ENCODE data around the gene IGFBP6.
"Not testable (repeated sequence)": the region's sequence is repeated elsewhere in the genome, so short reads cannot be mapped to it uniquely, and the experiment has no call there.

Gene IGFBP6

GRCh38 chr12:53096089-53096741 lies 1.3 kb upstream of the IGFBP6 start:
- DNase-seq (ENCODE audit: low read depth, low spot score), result no peak

DNA sequence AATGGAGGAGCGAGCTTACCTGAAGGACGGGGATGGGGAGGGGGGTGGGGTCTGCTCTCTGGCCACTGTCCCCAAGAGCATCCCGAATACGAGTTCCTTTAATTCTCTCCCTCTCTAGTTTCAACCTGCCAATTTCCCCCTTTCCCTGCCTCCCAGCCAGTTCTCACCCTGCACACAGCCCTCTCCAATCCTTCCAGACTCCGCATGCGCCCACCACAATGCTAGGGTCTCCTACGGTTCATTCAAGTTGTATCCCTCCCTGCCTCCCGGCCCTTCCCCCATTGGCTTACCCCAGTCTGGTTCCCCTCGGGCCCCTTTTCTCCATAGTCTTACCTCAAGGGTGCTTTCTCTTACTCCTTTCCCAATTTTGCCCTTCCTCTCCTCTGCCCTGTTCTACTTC lies 708 bp upstream of the IGFBP6 start:
- DNase-seq (ENCODE audit: low read depth, low spot score), result no peak

DNA sequence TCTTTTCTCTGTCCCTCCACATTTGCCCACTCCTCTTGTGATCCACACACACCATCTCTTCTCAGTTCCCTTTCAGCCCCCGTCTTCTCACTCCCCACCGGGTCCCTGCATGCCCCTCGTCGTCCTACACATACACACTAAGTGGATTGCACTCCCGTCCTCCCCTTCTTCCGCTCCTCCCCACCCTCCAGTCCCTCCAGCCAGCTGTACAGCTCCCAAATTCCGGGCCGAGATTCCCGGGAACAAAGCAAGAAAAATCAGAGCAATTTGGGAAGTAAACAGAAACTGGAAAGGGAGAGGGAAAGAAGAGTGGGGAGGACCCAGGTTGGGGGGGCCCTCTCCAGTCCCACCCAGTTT lies 282 bp upstream of the IGFBP6 start:
- DNase-seq (ENCODE audit: low read depth, low spot score), result no peak

DNA sequence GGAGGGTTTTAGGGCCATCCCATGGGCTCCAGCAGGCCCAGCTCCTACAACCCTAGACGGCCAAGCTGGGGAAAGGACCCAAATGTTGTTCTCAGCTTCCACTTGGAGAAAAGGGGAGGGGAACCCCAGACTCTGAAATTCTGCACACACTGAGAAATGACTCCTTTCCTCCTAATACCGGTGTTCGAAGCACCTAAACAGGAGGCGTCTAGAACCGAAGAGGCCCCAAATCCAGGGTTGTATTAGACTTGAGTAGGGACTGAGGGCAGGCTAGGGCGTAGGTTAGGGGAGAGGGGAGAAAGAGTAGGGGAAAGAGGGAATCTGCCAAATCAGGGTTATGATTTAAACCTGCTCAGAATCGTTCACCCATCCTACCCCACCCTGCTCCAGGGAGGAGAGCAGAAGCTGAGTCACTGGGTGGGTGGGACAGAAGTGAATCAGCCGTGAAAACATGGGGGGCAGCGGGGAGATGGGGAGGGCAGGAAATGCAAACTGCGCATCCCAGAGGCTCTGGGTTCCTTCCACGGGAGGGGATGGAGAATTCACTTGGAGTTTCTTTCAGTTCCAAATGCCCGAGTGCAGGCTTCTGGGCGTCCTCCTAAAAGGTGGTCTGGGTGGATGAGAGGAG lies 1.0 kb downstream of the IGFBP6 start:
- DNase-seq (ENCODE audit: low read depth, low spot score), result no peak

DNA sequence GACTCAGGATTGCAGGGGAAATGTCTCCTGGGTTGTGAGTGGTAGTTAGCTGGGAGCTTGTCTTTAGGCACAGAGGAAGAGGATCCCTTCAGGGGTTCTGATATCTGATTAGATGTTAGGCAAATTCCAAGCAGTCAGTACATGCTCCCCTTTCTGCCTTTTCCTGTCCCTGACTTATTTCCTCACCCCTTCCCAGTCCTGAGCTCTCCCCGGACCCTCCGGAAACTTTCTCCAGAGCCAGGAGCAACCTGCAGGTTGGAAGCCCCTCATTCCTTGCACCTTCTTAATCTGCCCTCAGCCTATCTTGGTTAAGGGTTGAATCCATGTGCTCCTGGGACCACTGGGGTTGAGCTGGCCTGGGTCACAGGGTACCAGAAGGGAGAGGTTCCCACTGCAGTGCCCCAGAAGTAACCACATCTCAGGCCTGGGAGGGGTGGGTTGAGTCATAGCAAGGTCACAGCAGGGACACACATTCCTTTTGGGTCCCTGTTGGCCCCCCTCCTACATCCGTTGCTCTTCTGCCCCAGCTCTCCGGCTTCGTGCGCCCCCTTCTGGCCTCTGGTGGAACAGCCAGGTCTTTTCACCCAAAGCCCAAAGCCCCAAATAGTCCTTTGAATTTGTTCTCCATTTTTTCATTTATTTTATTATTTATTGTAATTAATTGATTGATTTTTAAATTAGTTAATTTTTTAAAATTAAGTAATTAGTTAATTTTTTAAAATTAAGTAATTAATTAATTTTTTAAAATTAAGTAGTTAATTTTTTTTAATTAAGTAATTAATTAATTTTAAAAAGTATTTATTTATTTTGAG lies 1.8 kb downstream of the IGFBP6 start:
- no peak for DNase-seq (ENCODE audit: low read depth, low spot score)

- DNase-seq (ENCODE audit: low read depth, low spot score), result no peak
Observed at GRCh38 chr12:53100466-53101151, 3.1 kb downstream of the IGFBP6 start.

GRCh38 chr12:53101266-53101665 lies 3.8 kb downstream of the IGFBP6 start:
- DNase-seq (ENCODE audit: low read depth, low spot score), result no peak

DNA sequence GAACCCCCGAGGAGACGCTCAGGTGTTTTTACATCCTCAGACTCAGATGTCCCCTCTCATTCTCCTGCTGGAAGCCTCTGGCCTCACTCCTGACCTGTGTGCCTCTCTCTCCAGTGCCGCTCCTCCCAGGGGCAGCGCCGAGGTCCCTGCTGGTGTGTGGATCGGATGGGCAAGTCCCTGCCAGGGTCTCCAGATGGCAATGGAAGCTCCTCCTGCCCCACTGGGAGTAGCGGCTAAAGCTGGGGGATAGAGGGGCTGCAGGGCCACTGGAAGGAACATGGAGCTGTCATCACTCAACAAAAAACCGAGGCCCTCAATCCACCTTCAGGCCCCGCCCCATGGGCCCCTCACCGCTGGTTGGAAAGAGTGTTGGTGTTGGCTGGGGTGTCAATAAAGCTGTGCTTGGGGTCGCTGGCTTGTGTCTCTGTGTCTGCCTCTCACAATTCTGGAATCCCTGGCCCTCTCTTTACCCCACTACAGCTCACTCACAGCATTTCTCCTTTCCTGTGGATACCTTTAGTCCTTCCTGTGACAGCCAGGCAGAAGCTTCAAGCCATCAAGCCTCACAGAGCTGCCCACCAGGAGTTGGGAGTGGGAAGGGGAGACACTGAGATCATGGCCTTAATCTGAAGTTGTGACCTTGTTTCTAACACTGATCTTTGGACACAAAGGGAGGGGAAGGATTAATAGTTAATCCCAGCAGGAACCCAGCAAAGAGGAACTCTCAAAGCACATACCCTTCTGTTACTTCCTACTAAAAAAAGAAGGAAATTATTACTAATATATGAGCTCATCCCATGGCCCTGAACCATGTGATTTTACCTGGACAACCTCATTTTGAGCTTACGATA lies 4.7 kb downstream of the IGFBP6 start:
- DNase-seq (ENCODE audit: low read depth, low spot score), result no peak

DNA sequence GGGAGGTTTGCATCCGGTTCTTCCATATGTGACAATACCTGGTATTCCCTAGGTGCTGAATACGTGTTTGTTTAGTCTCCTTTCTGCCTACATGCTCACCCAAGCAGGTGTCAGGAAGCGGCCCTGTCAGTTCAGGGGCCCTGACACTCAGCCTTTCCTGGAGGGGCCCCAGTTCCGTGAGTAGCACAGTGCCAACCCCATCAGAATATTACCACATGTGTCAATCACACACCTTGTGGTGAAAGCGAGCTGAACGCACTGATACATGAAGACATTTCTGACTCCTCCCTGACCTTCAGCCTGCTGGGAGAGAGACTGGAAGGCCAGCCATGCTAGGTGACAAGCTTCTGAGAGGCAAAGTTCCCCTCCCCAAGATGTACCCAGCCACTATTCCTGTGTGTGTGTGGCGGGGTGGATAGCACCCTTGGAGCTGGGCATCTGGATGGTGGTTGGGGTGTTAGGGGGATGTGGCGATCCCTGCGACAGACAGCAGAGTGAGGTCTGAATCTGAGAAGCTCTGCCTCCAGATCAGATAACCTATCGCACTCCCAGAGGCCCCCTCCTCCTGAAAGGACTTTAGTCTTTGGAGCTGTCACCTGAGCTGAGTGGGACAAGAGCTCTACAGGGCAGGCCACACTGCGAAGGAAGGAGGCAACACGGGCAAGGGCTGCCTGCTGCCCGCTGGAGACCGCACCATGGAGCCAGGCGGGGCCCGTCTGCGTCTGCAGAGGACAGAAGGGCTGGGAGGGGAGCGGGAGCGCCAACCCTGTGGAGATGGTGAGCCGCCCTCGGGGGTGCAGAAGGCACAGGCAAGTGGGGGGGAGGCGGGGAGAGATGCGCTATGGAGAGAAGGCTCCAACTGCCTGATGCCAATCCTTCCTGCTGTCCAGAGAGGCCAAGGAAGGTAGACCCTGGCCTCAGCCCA lies 5.7 kb downstream of the IGFBP6 start, which contains the start of gene SOAT2:
TSS of gene SOAT2 (plus strand) at position 604 of the 925 bp plus-strand sequence. CDS start at position 696, 92 bp downstream.
- DNase-seq (ENCODE audit: low read depth, low spot score), result no peak

- DNase-seq (ENCODE audit: low read depth, low spot score), result no peak
Observed at GRCh38 chr12:53103860-53104305, 6.4 kb downstream of the IGFBP6 start.

GRCh38 chr12:53105256-53105655 lies 7.8 kb downstream of the IGFBP6 start:
- DNase-seq (ENCODE audit: low read depth, low spot score), result no peak

DNA sequence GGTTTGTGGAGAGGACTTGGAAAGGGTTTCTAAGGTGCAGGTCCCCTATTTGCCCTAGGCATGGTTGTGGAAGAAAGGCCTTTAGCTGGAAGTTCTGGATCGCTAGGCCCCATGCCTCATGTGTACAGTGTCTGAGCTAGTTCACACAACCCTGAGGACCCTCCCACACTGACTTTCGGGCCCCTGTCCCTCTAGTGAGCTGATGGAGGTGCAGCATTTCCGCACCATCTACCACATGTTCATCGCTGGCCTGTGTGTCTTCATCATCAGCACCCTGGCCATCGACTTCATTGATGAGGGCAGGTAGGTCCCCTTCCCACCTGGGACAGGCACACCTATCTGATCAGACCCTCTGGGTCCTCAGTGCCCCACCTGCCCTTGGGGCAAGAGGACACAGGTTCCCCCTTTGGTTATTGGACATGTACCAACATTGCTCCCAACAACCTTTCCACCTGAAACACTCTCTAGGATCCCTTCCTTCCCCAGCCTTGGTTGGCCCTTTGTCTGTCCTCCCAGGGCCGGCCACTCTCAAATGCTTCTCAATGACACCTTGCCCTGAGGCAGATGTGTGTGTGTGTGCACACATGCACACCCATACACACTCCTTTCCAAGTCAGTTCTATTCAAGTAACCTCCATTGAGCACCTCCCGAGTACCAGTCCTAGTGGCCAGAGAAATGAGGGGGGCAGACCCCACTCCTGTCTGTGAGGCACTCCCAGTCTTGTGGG lies 8.4 kb downstream of the IGFBP6 start:
- no peak for DNase-seq (ENCODE audit: low read depth, low spot score)

GRCh38 chr12:53107122-53107521 lies 9.7 kb downstream of the IGFBP6 start:
- DNase-seq (ENCODE audit: low read depth, low spot score), result no peak

GRCh38 chr12:53112431-53112830 lies 15.0 kb downstream of the IGFBP6 start:
- DNase-seq (ENCODE audit: low read depth, low spot score), result not testable (repeated sequence)

- no peak for DNase-seq (ENCODE audit: low read depth, low spot score)
Observed at GRCh38 chr12:53113136-53113705, 15.8 kb downstream of the IGFBP6 start.

GRCh38 chr12:53113951-53114350 lies 16.5 kb downstream of the IGFBP6 start:
- DNase-seq (ENCODE audit: low read depth, low spot score), result no peak

DNA sequence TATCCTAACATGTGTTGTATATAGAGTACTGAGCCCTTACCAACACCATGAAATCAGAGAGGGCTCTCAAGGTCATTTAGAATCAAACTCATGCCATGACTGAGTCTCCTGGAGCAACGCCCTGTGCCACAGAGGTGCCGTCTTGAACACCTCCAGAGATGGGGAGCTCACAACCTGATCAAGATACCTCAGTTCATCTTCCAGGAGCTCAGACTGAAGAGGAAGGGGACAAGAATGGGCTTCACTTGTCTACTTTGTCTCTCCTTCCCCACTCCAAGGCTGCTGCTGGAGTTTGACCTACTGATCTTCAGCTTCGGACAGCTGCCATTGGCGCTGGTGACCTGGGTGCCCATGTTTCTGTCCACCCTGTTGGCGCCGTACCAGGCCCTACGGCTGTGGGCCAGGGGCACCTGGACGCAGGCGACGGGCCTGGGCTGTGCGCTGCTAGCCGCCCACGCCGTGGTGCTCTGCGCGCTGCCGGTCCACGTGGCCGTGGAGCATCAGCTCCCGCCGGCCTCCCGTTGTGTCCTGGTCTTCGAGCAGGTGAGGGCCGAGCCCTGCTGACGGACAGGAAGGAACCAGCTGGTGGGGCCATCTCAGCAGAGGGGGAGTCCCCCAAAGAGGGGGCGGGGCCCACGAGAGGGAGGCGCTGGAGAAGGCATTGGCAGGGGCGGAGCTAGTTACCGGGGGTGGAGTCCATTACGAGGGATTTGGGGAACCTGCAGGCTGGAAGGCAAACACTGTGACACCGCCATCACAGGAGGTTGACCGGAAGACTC lies 17.8 kb downstream of the IGFBP6 start:
- DNase-seq (ENCODE audit: low read depth, low spot score), result peak; percentile 56
